Neural progenitor cell (in vitro differentiated cells): ENCODE results near the gene SMIM38.

ENCODE experiments used
- CTCF ChIP-seq: fragments of 200-600 bp; sonication (generic); IDR thresholded peaks from 2 replicates; pipeline ENCODE4 v1.5.1; 2017; ENCODE audit warnings: antibody characterized with exemption, mild to moderate bottlenecking
- EZH2 ChIP-seq: fragments of 200-600 bp; sonication (generic); IDR thresholded peaks from 2 replicates; pipeline ENCODE4 v1.6.1; 2017; ENCODE audit warnings: antibody characterized with exemption, mild to moderate bottlenecking, moderate library complexity
- EZH2phosphoT487 ChIP-seq: fragments of 200-600 bp; sonication (generic); IDR thresholded peaks from 2 replicates; pipeline ENCODE4 v1.6.1; 2017; ENCODE audit warnings: antibody characterized with exemption

DNA sequence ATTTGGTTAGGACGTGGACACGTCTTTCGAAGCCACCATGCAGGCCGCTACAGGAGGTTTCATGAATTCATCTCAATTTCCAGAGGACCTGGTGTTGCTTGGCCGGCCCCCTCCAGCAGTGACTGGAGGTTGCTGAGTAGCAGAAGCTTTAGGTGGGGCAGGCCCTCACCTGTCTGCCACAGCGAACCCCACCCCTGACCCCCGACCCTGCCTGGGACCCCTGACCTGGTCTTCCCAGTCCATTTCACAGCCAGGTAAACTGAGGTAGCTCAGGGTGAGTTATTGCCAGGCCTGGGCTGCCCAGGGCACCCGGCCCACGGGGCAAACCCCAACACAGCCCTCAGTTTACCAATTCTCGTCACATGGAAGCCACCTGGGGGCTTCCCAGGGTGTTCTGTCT is 39.1 kb upstream of the SMIM38 start:
- TF ChIP-seq CTCF: no peak
- no peak for TF ChIP-seq EZH2
- TF ChIP-seq EZH2phosphoT487: no peak
